ENCODE data around the gene NIPBL. TPM values are rescaled to one million over a fixed set of nuclear protein-coding genes. Genes with fewer than 3 reads are reported as not detected.
"Not testable (repeated sequence)": the region's sequence is repeated elsewhere in the genome, so short reads cannot be mapped to it uniquely, and the experiment has no call there.

Gene NIPBL
- total RNA-seq, 2 experiments from 2014 or later: 54.1 to 55.9 TPM

GRCh38 chr5:37054391-37054790 lies 177.8 kb downstream of the NIPBL start:
- no peak for DNase-seq
- Mint-ChIP-seq H3K4me1 (ENCODE audit: low read depth) (peaks cover 8% of the 10 kb centered on the region), H3K27ac (no peak overlapping the region), H3K4me3 (no peak overlapping the region), H3K36me3 (ENCODE audit: low read depth) (peaks cover 55% of the 10 kb centered on the region), H3K9me3 (ENCODE audit: insufficient read depth) (no peaks in the 10 kb centered on the region), H3K27me3 (ENCODE audit: low read depth) (no peaks in the 10 kb centered on the region)
- POLR2A ChIA-PET: interaction anchor here (0.6 kb wide), 1 partner anchor 150 kb away, joined by 3 read pairs; no protein-coding TSS in a partner anchor
- ATAC-seq: no peak
- CTCF ChIA-PET: no interaction called here

DNA sequence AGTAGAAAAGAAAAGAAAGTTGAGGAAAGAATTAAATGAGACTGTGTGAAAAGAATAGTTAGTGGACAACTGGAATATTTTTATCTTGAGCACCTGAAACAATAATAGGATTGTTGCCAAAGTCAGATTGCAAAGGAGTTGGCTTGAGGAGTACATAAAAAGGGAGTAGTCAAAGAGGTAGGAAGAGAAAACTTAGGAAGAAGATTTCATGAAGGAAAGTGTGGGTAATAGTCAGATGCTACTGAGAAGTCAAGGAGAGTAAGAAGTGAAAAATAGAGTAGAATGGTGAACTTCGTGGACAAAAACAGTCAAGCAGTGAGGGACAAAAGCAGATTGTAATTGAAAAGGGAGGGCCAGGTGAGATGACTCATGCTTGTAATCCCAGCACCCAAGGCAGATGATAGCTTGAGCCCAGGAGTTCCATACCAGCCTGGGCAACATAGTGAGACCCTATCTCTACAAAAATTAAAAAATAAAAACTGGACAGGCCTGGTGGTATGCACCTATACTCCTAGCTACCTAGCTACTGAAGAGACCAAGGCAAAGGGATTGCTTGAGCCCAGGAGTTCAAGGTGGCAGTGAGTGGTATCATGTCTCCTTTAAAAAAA lies 178.9 kb downstream of the NIPBL start:
- Mint-ChIP-seq H3K27me3 (ENCODE audit: low read depth) (no peaks in the 10 kb centered on the region), H3K36me3 (ENCODE audit: low read depth) (peaks cover 53% of the 10 kb centered on the region), H3K4me3 (no peak overlapping the region), H3K9me3 (ENCODE audit: insufficient read depth) (no peaks in the 10 kb centered on the region), H3K27ac (peak overlapping the region; percentile 9), H3K4me1 (ENCODE audit: low read depth) (peaks cover 8% of the 10 kb centered on the region)
- CTCF ChIA-PET: no interaction called here
- POLR2A ChIA-PET: no interaction called here
- DNase-seq (no peak), ATAC-seq (no peak)

DNA sequence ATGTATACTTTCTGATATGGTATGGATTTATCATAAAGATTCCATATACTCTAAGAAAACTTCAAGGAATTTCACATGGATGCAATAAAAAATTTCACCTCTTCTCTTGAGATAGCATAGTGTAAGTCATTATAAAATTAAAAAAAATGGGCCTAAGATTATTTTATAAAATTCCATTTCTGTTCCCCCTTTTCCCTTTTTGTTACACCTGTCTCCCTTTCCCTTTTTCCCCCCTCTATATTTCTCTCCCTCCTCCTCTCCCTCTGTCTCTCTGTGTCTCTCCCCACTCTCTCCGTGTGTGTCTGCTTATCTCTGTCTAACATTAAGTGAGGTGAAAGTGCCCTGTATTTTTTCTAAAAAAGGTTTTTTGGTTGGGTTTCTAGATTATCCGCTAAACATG lies 180.2 kb downstream of the NIPBL start:
- ChIA-PET POLR2A (no interaction called here), CTCF (no interaction called here)
- Mint-ChIP-seq H3K4me3 (no peak overlapping the region), H3K27me3 (ENCODE audit: low read depth) (no peaks in the 10 kb centered on the region), H3K36me3 (ENCODE audit: low read depth) (peaks cover 50% of the 10 kb centered on the region), H3K4me1 (ENCODE audit: low read depth) (peaks cover 8% of the 10 kb centered on the region), H3K27ac (peak overlapping the region; percentile 36), H3K9me3 (ENCODE audit: insufficient read depth) (no peaks in the 10 kb centered on the region)
- no peak for ATAC-seq
- no peak for DNase-seq

DNA sequence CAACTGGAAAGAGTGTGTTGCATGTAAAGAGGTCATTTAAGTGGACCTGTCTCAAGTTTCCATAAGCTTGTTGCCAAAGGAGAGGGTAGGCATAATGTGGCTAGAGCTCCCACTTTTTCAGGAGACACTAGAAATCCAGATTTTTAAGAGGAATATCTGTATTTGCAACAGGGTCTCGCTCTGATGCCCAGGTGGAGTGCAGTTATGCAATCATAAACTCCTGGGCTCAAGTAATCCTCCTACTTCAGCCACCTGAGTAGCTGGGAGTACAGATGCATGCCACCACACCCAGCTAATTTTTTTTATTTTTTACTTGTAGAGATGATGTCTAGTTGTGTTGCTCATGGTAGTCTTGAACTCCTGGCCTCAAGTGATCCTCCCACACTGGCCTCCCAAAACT lies 183.5 kb downstream of the NIPBL start:
- ATAC-seq (no peak), DNase-seq (no peak)
- Mint-ChIP-seq H3K4me3 (no peak overlapping the region), H3K27me3 (ENCODE audit: low read depth) (no peaks in the 10 kb centered on the region), H3K36me3 (ENCODE audit: low read depth) (peaks cover 45% of the 10 kb centered on the region), H3K9me3 (ENCODE audit: insufficient read depth) (no peaks in the 10 kb centered on the region), H3K27ac (no peak overlapping the region), H3K4me1 (ENCODE audit: low read depth) (peaks cover 8% of the 10 kb centered on the region)
- POLR2A ChIA-PET: no interaction called here
- CTCF ChIA-PET: interaction anchor here (0.9 to 1.2 kb wide), 2 partner anchors 15 to 53 kb away, joined by 3 read pairs; no protein-coding TSS in a partner anchor

DNA sequence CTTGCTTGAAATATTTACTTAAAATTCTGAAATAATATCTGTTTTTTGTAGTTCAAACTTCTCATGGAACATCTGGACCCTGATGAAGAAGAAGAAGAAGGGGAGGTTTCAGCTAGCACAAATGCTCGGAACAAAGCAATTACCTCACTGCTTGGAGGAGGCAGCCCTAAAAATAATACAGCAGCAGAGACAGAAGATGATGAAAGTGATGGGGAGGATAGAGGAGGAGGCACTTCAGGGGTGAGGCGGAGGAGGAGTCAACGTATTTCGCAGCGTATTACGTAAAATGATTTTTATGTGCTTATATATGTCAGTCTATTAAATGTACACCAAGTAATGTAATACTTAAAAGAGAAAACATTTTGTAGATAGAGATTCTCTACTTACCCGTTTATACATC lies 187.2 kb downstream of the NIPBL start:
- ChIA-PET CTCF (no interaction called here), POLR2A (no interaction called here)
- Mint-ChIP-seq H3K9me3 (ENCODE audit: insufficient read depth) (no peaks in the 10 kb centered on the region), H3K4me1 (ENCODE audit: low read depth) (no peaks in the 10 kb centered on the region), H3K27ac (no peak overlapping the region), H3K36me3 (ENCODE audit: low read depth) (peaks cover 27% of the 10 kb centered on the region), H3K4me3 (no peak overlapping the region), H3K27me3 (ENCODE audit: low read depth) (no peaks in the 10 kb centered on the region)
- DNase-seq (no peak), ATAC-seq (no peak)

GRCh38 chr5:37064442-37064841 lies 187.9 kb downstream of the NIPBL start:
- Mint-ChIP-seq H3K4me1 (ENCODE audit: low read depth) (no peaks in the 10 kb centered on the region), H3K9me3 (ENCODE audit: insufficient read depth) (no peaks in the 10 kb centered on the region), H3K27me3 (ENCODE audit: low read depth) (no peaks in the 10 kb centered on the region), H3K4me3 (no peak overlapping the region), H3K36me3 (ENCODE audit: low read depth) (peaks cover 21% of the 10 kb centered on the region), H3K27ac (no peak overlapping the region)
- ATAC-seq (no peak), DNase-seq (no peak)
- CTCF ChIA-PET: no interaction called here
- POLR2A ChIA-PET: no interaction called here

DNA sequence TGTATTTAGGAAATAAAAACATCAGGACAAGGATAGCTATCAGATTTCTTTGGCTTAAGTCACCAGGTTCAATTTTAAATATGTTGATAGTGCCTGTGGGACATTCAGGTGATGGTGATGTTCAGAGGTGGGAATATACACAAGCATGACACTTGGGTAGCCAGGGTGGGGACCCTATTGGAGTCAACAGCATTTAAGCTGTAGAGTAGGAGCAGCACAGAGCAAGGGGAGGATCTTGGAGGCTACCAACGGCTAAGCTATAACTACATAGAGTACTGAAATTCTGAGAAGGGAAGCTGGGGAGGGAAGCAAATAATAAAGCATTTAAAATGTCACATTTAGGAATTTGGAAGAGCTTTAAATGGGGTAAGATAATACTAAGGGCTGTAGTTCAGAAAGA lies 194.9 kb downstream of the NIPBL start:
- ATAC-seq (no peak), DNase-seq (no peak)
- Mint-ChIP-seq H3K9me3 (ENCODE audit: insufficient read depth) (no peaks in the 10 kb centered on the region), H3K4me3 (no peak overlapping the region), H3K4me1 (ENCODE audit: low read depth) (no peaks in the 10 kb centered on the region), H3K27me3 (ENCODE audit: low read depth) (no peaks in the 10 kb centered on the region), H3K36me3 (ENCODE audit: low read depth) (peaks cover under 1% of the 10 kb centered on the region), H3K27ac (no peak overlapping the region)
- CTCF ChIA-PET: interaction anchor here (1.2 kb wide), 1 partner anchor 27 kb away, joined by 5 read pairs; no protein-coding TSS in a partner anchor
- POLR2A ChIA-PET: interaction anchor here (0.6 kb wide), 1 partner anchor 79 kb away, joined by 3 read pairs; no protein-coding TSS in a partner anchor

DNA sequence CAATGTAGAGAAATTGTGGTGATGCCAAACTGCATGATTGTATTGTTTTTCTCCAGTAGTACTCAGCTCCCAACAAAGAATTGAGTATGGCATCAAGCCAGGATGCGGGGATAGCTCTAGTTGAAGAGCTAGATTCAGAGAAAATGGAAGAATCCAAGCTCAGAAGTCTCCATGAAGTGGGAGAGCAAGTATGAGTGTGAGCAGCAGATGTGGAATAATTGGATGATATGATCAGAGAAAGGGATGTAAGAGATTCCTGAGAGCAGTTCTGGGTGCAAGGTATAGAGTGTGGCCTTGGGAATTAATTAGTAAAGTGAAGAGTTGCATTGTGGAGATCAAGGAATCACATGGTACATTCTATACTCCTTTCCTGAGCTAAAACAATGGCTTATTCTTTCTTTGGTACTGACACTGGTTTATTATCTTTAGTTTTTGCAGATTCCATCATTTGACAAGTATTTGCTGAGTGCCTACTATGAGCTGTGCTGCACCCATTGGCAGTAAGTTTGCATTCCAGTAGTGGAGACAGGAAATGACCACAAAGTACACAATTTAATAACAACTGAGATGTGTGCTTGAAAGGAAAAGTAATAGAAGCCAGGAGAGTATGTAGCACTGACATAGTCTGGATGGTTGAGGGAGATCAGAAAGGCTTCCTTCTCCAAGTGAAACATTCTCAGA lies 195.5 kb downstream of the NIPBL start:
- Mint-ChIP-seq H3K4me1 (ENCODE audit: low read depth) (no peaks in the 10 kb centered on the region), H3K36me3 (ENCODE audit: low read depth) (no peaks in the 10 kb centered on the region), H3K4me3 (no peak overlapping the region), H3K27me3 (ENCODE audit: low read depth) (no peaks in the 10 kb centered on the region), H3K9me3 (ENCODE audit: insufficient read depth) (no peaks in the 10 kb centered on the region), H3K27ac (no peak overlapping the region)
- ATAC-seq (no peak), DNase-seq (no peak)
- ChIA-PET CTCF (interaction anchor here (1.2 kb wide), 1 partner anchor 14 kb away, joined by 3 read pairs; no protein-coding TSS in a partner anchor), POLR2A (interaction anchor here (0.6 kb wide), 1 partner anchor 79 kb away, joined by 3 read pairs; no protein-coding TSS in a partner anchor)

DNA sequence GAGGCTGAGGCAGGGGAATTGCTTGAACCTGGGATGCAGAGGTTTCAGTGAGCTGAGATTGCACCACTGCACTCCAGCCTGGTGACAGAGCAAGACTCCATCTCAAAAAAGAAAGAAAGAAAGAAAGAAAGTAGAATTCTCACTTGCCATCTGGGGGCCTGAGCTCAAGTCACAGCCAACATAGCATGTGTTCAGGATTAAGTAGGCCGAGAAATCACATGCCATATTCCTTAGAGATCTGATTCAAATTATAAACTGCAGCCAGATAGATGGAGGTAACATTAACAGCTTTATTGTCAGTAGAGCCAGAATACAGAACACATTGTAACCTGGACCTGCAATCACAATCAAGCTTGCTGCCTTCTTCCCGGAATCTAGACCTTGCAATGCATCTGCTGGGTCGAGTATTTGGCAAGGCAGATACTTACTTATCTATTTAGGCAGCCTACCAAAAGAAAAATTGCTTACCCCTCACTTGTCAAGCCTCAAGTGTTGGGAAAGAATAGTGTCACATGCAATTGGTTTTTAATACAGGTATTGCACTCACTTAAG lies 198.9 kb downstream of the NIPBL start:
- H3K9me3 Mint-ChIP-seq (ENCODE audit: insufficient read depth): no peaks in the 10 kb centered on the region

GRCh38 chr5:37077146-37077545 lies 200.6 kb downstream of the NIPBL start:
- H3K36me3 Mint-ChIP-seq (ENCODE audit: low read depth): peaks cover 21% of the 10 kb centered on the region
- CTCF ChIA-PET: no interaction called here
- H3K27me3 Mint-ChIP-seq (ENCODE audit: low read depth): no peaks in the 10 kb centered on the region
- H3K27ac Mint-ChIP-seq: no peak overlapping the region
- H3K4me3 Mint-ChIP-seq: no peak overlapping the region
- no peaks in the 10 kb centered on the region for H3K9me3 Mint-ChIP-seq (ENCODE audit: insufficient read depth)
- H3K4me1 Mint-ChIP-seq (ENCODE audit: low read depth): no peaks in the 10 kb centered on the region
- no peak for DNase-seq
- no peak for ATAC-seq
- POLR2A ChIA-PET: no interaction called here

More for the DNA sequence above, 198.9 kb downstream of the NIPBL start:
- peaks cover 13% of the 10 kb centered on the region for H3K36me3 Mint-ChIP-seq (ENCODE audit: low read depth)
- ATAC-seq (no peak), DNase-seq (no peak)
- no peaks in the 10 kb centered on the region for H3K4me1 Mint-ChIP-seq (ENCODE audit: low read depth)
- no peak overlapping the region for H3K4me3 Mint-ChIP-seq
- H3K27ac Mint-ChIP-seq: no peak overlapping the region
- H3K27me3 Mint-ChIP-seq (ENCODE audit: low read depth): no peaks in the 10 kb centered on the region
- ChIA-PET POLR2A (interaction anchor here (1.0 kb wide), 1 partner anchor 219 kb away, joined by 4 read pairs; no protein-coding TSS in a partner anchor), CTCF (no interaction called here)

DNA sequence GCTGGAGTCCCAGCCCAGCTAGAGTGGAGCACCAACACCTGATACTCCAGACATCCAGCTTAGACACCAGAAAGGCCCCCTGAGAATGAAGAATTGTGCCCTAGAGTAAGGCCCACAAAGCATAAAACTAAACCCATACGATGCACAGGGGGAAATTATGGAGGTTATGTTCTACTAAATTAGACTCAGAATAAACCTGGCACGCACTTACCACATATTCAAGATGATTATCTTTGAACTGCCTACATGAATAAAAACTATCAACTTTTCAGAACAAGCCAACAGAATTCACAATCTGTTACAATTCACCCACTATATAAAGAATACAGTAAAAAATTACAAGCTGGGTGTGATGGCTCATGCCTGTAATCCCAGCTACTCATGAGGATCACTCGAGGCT lies 204.1 kb downstream of the NIPBL start:
- DNase-seq (no peak), ATAC-seq (no peak)
- no peak overlapping the region for H3K4me3 Mint-ChIP-seq
- peaks cover 29% of the 10 kb centered on the region for H3K36me3 Mint-ChIP-seq (ENCODE audit: low read depth)
- H3K27ac Mint-ChIP-seq: no peak overlapping the region
- H3K27me3 Mint-ChIP-seq (ENCODE audit: low read depth): no peaks in the 10 kb centered on the region
- ChIA-PET POLR2A (no interaction called here), CTCF (interaction anchor here (1.2 to 1.6 kb wide), 2 partner anchors 9 to 75 kb away, joined by 3 to 4 read pairs; no protein-coding TSS in a partner anchor)
- H3K9me3 Mint-ChIP-seq (ENCODE audit: insufficient read depth): no peaks in the 10 kb centered on the region
- H3K4me1 Mint-ChIP-seq (ENCODE audit: low read depth): no peaks in the 10 kb centered on the region

GRCh38 chr5:37082977-37083376 lies 206.4 kb downstream of the NIPBL start:
- H3K4me3 Mint-ChIP-seq; ATAC-seq; POLR2A ChIA-PET; H3K27ac Mint-ChIP-seq; DNase-seq; CTCF ChIA-PET; H3K9me3 Mint-ChIP-seq (ENCODE audit: insufficient read depth); H3K27me3 Mint-ChIP-seq (ENCODE audit: low read depth); H3K4me1 Mint-ChIP-seq (ENCODE audit: low read depth): not testable (repeated sequence)
- peaks cover 29% of the 10 kb centered on the region for H3K36me3 Mint-ChIP-seq (ENCODE audit: low read depth)
